OCI-M2 (cell line): ENCODE data around the gene CCKAR.

Experiments
- DNase-seq: peaks from one replicate; lab custom pipeline; 2025; ENCODE audit not compliant: unreplicated experiment; lab: John Stamatoyannopoulos, UW

The CCKAR gene

GRCh38 chr4:26491449-26492170, 1.3 kb upstream of the CCKAR start:
- DNase-seq: no peak

- no peak for DNase-seq
Observed at GRCh38 chr4:26490960-26491284, 638 bp upstream of the CCKAR start.

- DNase-seq: no peak
Observed at GRCh38 chr4:26489101-26489985, 941 bp downstream of the CCKAR start.

GRCh38 chr4:26485684-26486083, 4.6 kb downstream of the CCKAR start:
- DNase-seq: no peak

- no peak for DNase-seq
Observed at GRCh38 chr4:26484516-26484915, 5.8 kb downstream of the CCKAR start.

GRCh38 chr4:26484032-26484515, 6.2 kb downstream of the CCKAR start:
- no peak for DNase-seq

GRCh38 chr4:26482508-26483462, 7.5 kb downstream of the CCKAR start:
- no peak for DNase-seq

- no peak for DNase-seq
Observed at GRCh38 chr4:26478330-26478729, 12.0 kb downstream of the CCKAR start.

- DNase-seq: no peak
Observed at GRCh38 chr4:26476545-26476944, 13.7 kb downstream of the CCKAR start.

- DNase-seq: no peak
Observed at GRCh38 chr4:26475716-26476115, 14.6 kb downstream of the CCKAR start.

- DNase-seq: no peak
Observed at GRCh38 chr4:26474551-26474950, 15.7 kb downstream of the CCKAR start.

GRCh38 chr4:26473893-26474292, 16.4 kb downstream of the CCKAR start:
- no peak for DNase-seq

GRCh38 chr4:26471890-26472289, 18.4 kb downstream of the CCKAR start:
- DNase-seq: no peak

- DNase-seq: no peak
Observed at GRCh38 chr4:26468977-26469376, 21.3 kb downstream of the CCKAR start.

GRCh38 chr4:26468283-26468949, 21.9 kb downstream of the CCKAR start:
- no peak for DNase-seq

- no peak for DNase-seq
Observed at GRCh38 chr4:26467724-26468123, 22.6 kb downstream of the CCKAR start.

- no peak for DNase-seq
Observed at GRCh38 chr4:26466578-26467270, 23.6 kb downstream of the CCKAR start.

GRCh38 chr4:26464420-26465095, 25.7 kb downstream of the CCKAR start:
- no peak for DNase-seq

- DNase-seq: no peak
Observed at GRCh38 chr4:26463386-26463785, 26.9 kb downstream of the CCKAR start.
